HG02571 (cell line): ENCODE measurements around the gene HTD2.

Experiments
- ATAC-seq: cut with Tn5 transposase; IDR thresholded peaks from one replicate; pipeline ENCODE4 v1.9.1; 2021; ENCODE audit warnings: mild to moderate bottlenecking, moderate library complexity; ENCODE audit not compliant: unreplicated experiment

HTD2 gene

GRCh38 chr3:58353722-58354553 lies 47.6 kb downstream of the HTD2 start:
- no peak for ATAC-seq

- peak; percentile 75 for ATAC-seq
These were observed 48.9 kb downstream of the HTD2 start for GRCh38 chr3:58355179-58355578.

- ATAC-seq: no peak
These were observed 49.7 kb downstream of the HTD2 start for GRCh38 chr3:58356054-58356453.

GRCh38 chr3:58357402-58357801 lies 51.1 kb downstream of the HTD2 start:
- ATAC-seq: no peak

GRCh38 chr3:58358092-58358491 lies 51.8 kb downstream of the HTD2 start:
- no peak for ATAC-seq

- no peak for ATAC-seq
These were observed 52.5 kb downstream of the HTD2 start for GRCh38 chr3:58358808-58359207.

GRCh38 chr3:58359621-58360020 lies 53.3 kb downstream of the HTD2 start:
- no peak for ATAC-seq

- ATAC-seq: no peak
These were observed 55.5 kb downstream of the HTD2 start for GRCh38 chr3:58361866-58362265.

GRCh38 chr3:58366699-58367098 lies 60.4 kb downstream of the HTD2 start:
- no peak for ATAC-seq

GRCh38 chr3:58369038-58369437 lies 62.7 kb downstream of the HTD2 start:
- ATAC-seq: no peak
